KMS-11 (cell line): ENCODE results near the gene GCGR.

Experiments
- H2AFZ ChIP-seq: fragments of 200-600 bp; sonication (generic); 2 replicates; pipeline ENCODE4 v1.6.1; 2016; ENCODE audit warnings: antibody characterized with exemption, mixed run types, low read depth
- H3K27ac ChIP-seq: fragments of 200-600 bp; sonication (generic); 2 replicates; pipeline ENCODE4 v1.6.1; 2016; ENCODE audit warnings: mild to moderate bottlenecking, mixed run types
- H3K27me3 ChIP-seq: fragments of 200-600 bp; sonication (generic); 2 replicates; pipeline ENCODE4 v1.6.1; 2017; ENCODE audit warnings: mild to moderate bottlenecking, low read depth, mixed run types, moderate library complexity; ENCODE audit not compliant: insufficient read depth
- H3K36me3 ChIP-seq: fragments of 200-600 bp; sonication (generic); 2 replicates; pipeline ENCODE4 v1.6.1; 2017; ENCODE audit warnings: mild to moderate bottlenecking, mixed run types; ENCODE audit not compliant: insufficient read depth
- H3K4me1 ChIP-seq: fragments of 200-600 bp; sonication (generic); 2 replicates; pipeline ENCODE4 v1.6.1; 2016; ENCODE audit warnings: mild to moderate bottlenecking, low read depth, mixed run types; ENCODE audit not compliant: poor library complexity, severe bottlenecking
- H3K4me2 ChIP-seq: fragments of 200-600 bp; sonication (generic); 2 replicates; pipeline ENCODE4 v1.7.0; 2016; ENCODE audit warnings: mild to moderate bottlenecking, mixed run types
- H3K4me3 ChIP-seq: fragments of 200-600 bp; sonication (generic); IDR thresholded peaks from 2 replicates; pipeline ENCODE4 v1.6.1; 2017; ENCODE audit warnings: low read depth, low read length, mixed read lengths; ENCODE audit not compliant: insufficient read depth
- H3K79me2 ChIP-seq: fragments of 200-600 bp; sonication (generic); 2 replicates; pipeline ENCODE4 v1.6.1; 2016; ENCODE audit warnings: low read depth, mixed run types; ENCODE audit not compliant: insufficient read depth
- H3K9ac ChIP-seq: fragments of 200-600 bp; sonication (generic); 2 replicates; pipeline ENCODE4 v1.6.1; 2016; ENCODE audit warnings: mild to moderate bottlenecking, mixed run types
- H4K20me1 ChIP-seq: fragments of 200-600 bp; sonication (generic); 2 replicates; pipeline ENCODE4 v1.6.1; 2016; ENCODE audit warnings: mild to moderate bottlenecking, mixed run types; ENCODE audit not compliant: insufficient read depth
- TF ChIP-seq, protein P1 (sequence below): fragments of 200-600 bp; sonication (generic); conservative IDR thresholded peaks from 2 replicates; pipeline ENCODE4 v1.6.1; 2017; ENCODE audit warnings: low read depth, mild to moderate bottlenecking, antibody characterized with exemption, low read length, moderate library complexity, mixed read lengths

The GCGR gene

GRCh38 chr17:81814748-81815645 lies 11.0 kb downstream of the GCGR start:
- Histone ChIP-seq H3K4me3 (no peak overlapping the region), H3K9ac (no peak overlapping the region), H3K79me2 (no peaks in the 10 kb centered on the region), H4K20me1 (no peaks in the 10 kb centered on the region), H3K27me3 (peaks cover 77% of the 10 kb centered on the region), H2AFZ (no peak overlapping the region), H3K27ac (no peak overlapping the region), H3K4me2 (no peak overlapping the region), H3K36me3 (no peaks in the 10 kb centered on the region), H3K4me1 (no peaks in the 10 kb centered on the region)
- TF ChIP-seq, protein P1, sequence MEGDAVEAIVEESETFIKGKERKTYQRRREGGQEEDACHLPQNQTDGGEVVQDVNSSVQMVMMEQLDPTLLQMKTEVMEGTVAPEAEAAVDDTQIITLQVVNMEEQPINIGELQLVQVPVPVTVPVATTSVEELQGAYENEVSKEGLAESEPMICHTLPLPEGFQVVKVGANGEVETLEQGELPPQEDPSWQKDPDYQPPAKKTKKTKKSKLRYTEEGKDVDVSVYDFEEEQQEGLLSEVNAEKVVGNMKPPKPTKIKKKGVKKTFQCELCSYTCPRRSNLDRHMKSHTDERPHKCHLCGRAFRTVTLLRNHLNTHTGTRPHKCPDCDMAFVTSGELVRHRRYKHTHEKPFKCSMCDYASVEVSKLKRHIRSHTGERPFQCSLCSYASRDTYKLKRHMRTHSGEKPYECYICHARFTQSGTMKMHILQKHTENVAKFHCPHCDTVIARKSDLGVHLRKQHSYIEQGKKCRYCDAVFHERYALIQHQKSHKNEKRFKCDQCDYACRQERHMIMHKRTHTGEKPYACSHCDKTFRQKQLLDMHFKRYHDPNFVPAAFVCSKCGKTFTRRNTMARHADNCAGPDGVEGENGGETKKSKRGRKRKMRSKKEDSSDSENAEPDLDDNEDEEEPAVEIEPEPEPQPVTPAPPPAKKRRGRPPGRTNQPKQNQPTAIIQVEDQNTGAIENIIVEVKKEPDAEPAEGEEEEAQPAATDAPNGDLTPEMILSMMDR: no peak

DNA sequence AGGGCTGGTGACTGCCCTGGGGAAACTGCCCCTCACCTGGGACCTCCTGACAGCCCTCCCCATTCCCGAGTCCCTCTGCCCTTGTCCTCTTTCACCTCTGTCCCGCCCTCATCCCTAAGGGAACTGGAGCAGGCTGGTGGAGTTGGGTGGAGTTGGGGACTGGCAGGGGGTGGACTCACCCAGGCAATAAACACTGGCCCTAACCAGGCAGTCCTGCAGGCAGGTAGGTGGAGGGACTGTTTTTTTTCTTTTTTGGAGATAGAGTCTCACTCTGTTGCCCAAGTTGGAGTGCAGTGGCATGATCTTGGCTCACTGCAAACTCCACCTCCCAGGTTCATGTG lies 11.7 kb downstream of the GCGR start:
- H3K79me2 ChIP-seq: no peaks in the 10 kb centered on the region
- H3K9ac ChIP-seq: no peak overlapping the region
- no peaks in the 10 kb centered on the region for H4K20me1 ChIP-seq
- no peaks in the 10 kb centered on the region for H3K4me1 ChIP-seq
- peaks cover 71% of the 10 kb centered on the region for H3K27me3 ChIP-seq
- H3K36me3 ChIP-seq: no peaks in the 10 kb centered on the region
- no peak overlapping the region for H3K4me2 ChIP-seq
- H2AFZ ChIP-seq: no peak overlapping the region
- TF ChIP-seq, protein P1: no peak
- no peak overlapping the region for H3K4me3 ChIP-seq
- H3K27ac ChIP-seq: no peak overlapping the region

DNA sequence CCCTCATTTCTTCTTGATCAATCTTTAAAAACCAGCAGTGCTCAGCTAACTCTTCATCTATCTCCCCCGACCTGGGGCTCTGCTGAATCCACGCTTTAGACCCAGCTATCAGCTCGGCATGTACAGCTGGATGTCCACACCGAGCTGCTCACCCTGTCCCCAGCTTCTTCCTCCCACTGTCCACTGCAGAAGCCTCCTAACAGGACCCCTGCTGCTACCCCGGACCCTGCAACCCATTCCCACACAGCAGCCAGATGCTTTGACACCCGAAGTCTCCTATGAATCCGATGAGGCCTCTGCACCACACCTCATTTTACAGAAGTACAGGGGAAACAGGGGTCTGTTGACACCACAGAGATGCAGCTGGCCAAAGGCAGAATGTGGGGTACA lies 13.8 kb downstream of the GCGR start:
- Histone ChIP-seq H3K9ac (no peak overlapping the region), H3K79me2 (no peaks in the 10 kb centered on the region), H3K27ac (no peak overlapping the region), H2AFZ (peak overlapping the region; percentile 14; the same call in 1 of the 2 replicates), H3K27me3 (peaks cover 50% of the 10 kb centered on the region), H4K20me1 (no peaks in the 10 kb centered on the region), H3K4me3 (no peak overlapping the region), H3K4me1 (no peaks in the 10 kb centered on the region), H3K36me3 (no peaks in the 10 kb centered on the region), H3K4me2 (no peak overlapping the region)
- TF ChIP-seq, protein P1: no peak

- H3K27me3 ChIP-seq: peaks cover 33% of the 10 kb centered on the region
- H3K4me3 ChIP-seq: no peak overlapping the region
- H3K9ac ChIP-seq: no peak overlapping the region
- no peak overlapping the region for H3K4me2 ChIP-seq
- H3K4me1 ChIP-seq: no peaks in the 10 kb centered on the region
- H3K36me3 ChIP-seq: no peaks in the 10 kb centered on the region
- H3K79me2 ChIP-seq: no peaks in the 10 kb centered on the region
- no peaks in the 10 kb centered on the region for H4K20me1 ChIP-seq
- no peak overlapping the region for H2AFZ ChIP-seq
- no peak overlapping the region for H3K27ac ChIP-seq
- TF ChIP-seq, protein P1: no peak
These were observed 15.8 kb downstream of the GCGR start for GRCh38 chr17:81819708-81820107.
